AG09309 (cell line): ENCODE data around the gene DCTN2.

Experiments used
- DNase-seq: peaks from one replicate; pipeline ENCODE4 v3.0.0-alpha.2; 2010; ENCODE audit warnings: low read depth
- H3K4me3 ChIP-seq: 2 replicates; pipeline ENCODE4 v1.5.1; 2011; ENCODE audit warnings: mild to moderate bottlenecking, low read depth, low read length, moderate library complexity; ENCODE audit not compliant: control insufficient read depth
- CTCF ChIP-seq: IDR thresholded peaks from 2 replicates; pipeline ENCODE4 v1.5.1; 2011; ENCODE audit warnings: mild to moderate bottlenecking, low read depth, low read length, inconsistent platforms; ENCODE audit not compliant: insufficient read depth, control insufficient read depth; ENCODE audit errors: missing control alignments

DCTN2 gene

GRCh38 chr12:57552835-57553313 lies 5.9 kb upstream of the DCTN2 start:
- no peak overlapping the region for H3K4me3 ChIP-seq
- TF ChIP-seq CTCF, result no peak
- no peak for DNase-seq

- DNase-seq, result no peak
- no peak for TF ChIP-seq CTCF
- H3K4me3 ChIP-seq, result no peak overlapping the region
These were observed 5.3 kb upstream of the DCTN2 start for GRCh38 chr12:57552306-57552651.

GRCh38 chr12:57551637-57552305 lies 4.8 kb upstream of the DCTN2 start:
- DNase-seq, result no peak
- no peak for TF ChIP-seq CTCF
- no peak overlapping the region for H3K4me3 ChIP-seq

- TF ChIP-seq CTCF, result no peak
- DNase-seq, result no peak
- peak overlapping the region; percentile 59 for H3K4me3 ChIP-seq
These were observed 3.9 kb upstream of the DCTN2 start for GRCh38 chr12:57550641-57551549.

- TF ChIP-seq CTCF, result no peak
- peak within 1 kb of the TSS; percentile 59 for H3K4me3 ChIP-seq
- DNase-seq, result no peak
These were observed 3.1 kb upstream of the DCTN2 start, which contains the start of gene KIF5A for GRCh38 chr12:57549909-57550640. Gene KIF5A (plus strand): TSS chr12:57550044. CDS start chr12:57550272, 228 bp downstream.

GRCh38 chr12:57549203-57549908 lies 2.4 kb upstream of the DCTN2 start:
- DNase-seq, result no peak
- H3K4me3 ChIP-seq, result peak overlapping the region; percentile 59
- TF ChIP-seq CTCF, result no peak
